ENCODE data around the gene GPR183.
A peak's percentile ranks its signal among the peaks of the same experiment; 100 is the strongest.

The GPR183 gene

DNA sequence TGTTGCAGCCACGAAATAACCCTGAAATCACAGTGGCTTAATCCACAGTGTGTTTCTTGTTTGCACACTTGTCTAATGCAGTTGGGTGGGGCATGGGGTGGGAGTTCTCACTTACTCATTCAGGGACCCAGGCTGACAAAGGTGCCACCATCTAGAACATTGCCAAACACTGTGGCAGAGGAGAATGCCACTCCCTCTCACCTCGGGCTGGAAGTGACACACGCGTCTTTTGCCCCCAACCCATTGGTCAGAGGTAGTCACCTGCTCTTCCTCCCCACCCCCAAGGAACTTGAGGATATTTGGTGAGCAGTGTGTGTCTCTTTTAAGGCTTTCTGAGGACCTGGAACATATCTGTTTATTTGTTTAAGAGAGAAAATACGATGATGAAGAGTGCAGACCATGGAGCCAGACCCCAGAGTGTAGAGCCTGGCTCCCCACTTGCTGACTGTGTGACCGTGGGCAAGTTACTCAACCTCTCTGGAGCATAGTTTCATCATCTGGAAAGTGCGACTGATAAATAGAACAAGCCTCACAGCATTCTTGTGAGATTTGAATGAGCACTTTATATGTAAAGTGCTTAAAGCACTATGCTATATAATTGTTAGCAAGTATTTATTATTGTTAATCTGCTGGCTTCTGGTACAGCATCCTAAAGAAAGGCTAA, 17.4 kb downstream of the GPR183 start:
- TF ChIP-seq, protein P1, sequence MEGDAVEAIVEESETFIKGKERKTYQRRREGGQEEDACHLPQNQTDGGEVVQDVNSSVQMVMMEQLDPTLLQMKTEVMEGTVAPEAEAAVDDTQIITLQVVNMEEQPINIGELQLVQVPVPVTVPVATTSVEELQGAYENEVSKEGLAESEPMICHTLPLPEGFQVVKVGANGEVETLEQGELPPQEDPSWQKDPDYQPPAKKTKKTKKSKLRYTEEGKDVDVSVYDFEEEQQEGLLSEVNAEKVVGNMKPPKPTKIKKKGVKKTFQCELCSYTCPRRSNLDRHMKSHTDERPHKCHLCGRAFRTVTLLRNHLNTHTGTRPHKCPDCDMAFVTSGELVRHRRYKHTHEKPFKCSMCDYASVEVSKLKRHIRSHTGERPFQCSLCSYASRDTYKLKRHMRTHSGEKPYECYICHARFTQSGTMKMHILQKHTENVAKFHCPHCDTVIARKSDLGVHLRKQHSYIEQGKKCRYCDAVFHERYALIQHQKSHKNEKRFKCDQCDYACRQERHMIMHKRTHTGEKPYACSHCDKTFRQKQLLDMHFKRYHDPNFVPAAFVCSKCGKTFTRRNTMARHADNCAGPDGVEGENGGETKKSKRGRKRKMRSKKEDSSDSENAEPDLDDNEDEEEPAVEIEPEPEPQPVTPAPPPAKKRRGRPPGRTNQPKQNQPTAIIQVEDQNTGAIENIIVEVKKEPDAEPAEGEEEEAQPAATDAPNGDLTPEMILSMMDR (IDR thresholded peaks at IDR 0.05; ENCODE audit: insufficient read depth, low read depth, low read length, missing control alignments) = no peak
- peak; percentile 38 for DNase-seq (ENCODE audit: low read depth)
- H3K4me3 ChIP-seq (ENCODE audit: low read length) = no peak overlapping the region

DNA sequence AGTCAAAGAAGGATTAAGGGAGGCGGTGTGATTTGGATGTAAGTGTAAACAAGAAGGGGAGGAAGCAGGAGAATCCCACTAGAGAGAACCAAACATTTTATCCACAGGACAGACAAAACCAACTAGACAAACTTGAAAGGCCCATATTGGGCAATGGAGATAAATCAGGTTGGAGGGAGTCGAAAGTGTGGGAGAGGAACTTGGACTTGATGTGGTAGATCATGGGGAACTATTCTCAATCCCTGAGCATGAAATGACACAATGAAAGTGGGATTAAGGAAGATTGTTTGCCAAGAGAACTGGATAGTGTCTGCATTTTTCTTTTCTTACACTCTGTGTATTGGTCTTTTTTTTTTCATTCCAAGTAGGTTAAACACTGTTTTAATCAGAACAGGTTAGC, 17.9 kb downstream of the GPR183 start:
- no peak overlapping the region for H3K4me3 ChIP-seq (ENCODE audit: low read length)
- peak; percentile 27 for DNase-seq (ENCODE audit: low read depth)
- TF ChIP-seq, protein P1 (IDR thresholded peaks at IDR 0.05; ENCODE audit: insufficient read depth, low read depth, low read length, missing control alignments) = no peak

- no peak overlapping the region for H3K4me3 ChIP-seq (ENCODE audit: low read length)
- DNase-seq (ENCODE audit: low read depth) = no peak
- TF ChIP-seq, protein P1 (IDR thresholded peaks at IDR 0.05; ENCODE audit: insufficient read depth, low read depth, low read length, missing control alignments) = no peak
Measured at GRCh38 chr13:99288089-99288488, 19.1 kb downstream of the GPR183 start.

GRCh38 chr13:99287551-99287950, 19.6 kb downstream of the GPR183 start:
- no peak overlapping the region for H3K4me3 ChIP-seq (ENCODE audit: low read length)
- DNase-seq (ENCODE audit: low read depth) = no peak
- TF ChIP-seq, protein P1 (IDR thresholded peaks at IDR 0.05; ENCODE audit: insufficient read depth, low read depth, low read length, missing control alignments) = no peak

GRCh38 chr13:99285432-99286182, 21.6 kb downstream of the GPR183 start:
- TF ChIP-seq, protein P1 (IDR thresholded peaks at IDR 0.05; ENCODE audit: insufficient read depth, low read depth, low read length, missing control alignments) = no peak
- DNase-seq (ENCODE audit: low read depth) = no peak

GRCh38 chr13:99282264-99283231, 24.7 kb downstream of the GPR183 start:
- TF ChIP-seq, protein P1 (IDR thresholded peaks at IDR 0.05; ENCODE audit: insufficient read depth, low read depth, low read length, missing control alignments) = no peak
- no peak overlapping the region for H3K4me3 ChIP-seq (ENCODE audit: low read length)
- no peak for DNase-seq (ENCODE audit: low read depth)

More at GRCh38 chr13:99285432-99286182, 21.6 kb downstream of the GPR183 start:
- H3K4me3 ChIP-seq (ENCODE audit: low read length) = no peak overlapping the region

Data from epithelial cell of esophagus (primary cell).